Right atrium auricular region (tissue), 2 donors: ENCODE results near the gene CACNA1C. TPM values are rescaled to one million over a fixed set of nuclear protein-coding genes. Genes with fewer than 3 reads are reported as not detected.
"Not testable (repeated sequence)": the region's sequence is repeated elsewhere in the genome, so short reads cannot be mapped to it uniquely, and the experiment has no call there.

Experiments used
- DNase-seq: peaks from one replicate; pipeline ENCODE4 v3.0.0-alpha.2; 2019; ENCODE audit warnings: low spot score
- H3K27ac ChIP-seq, 2 donors: fragments of 200-600 bp; sonication (generic); 1 replicate in 1 of 2; 2 replicates in 1 of 2; pipeline ENCODE4 v1.5.1; 2016 to 2019
- H3K27me3 ChIP-seq, 2 donors: fragments of 200-600 bp; sonication (generic); one replicate each; pipeline versions ENCODE4 v1.5.1 to v1.6.0; 2017 to 2019
- H3K36me3 ChIP-seq: fragments of 200-600 bp; sonication (generic); one replicate; pipeline ENCODE4 v1.5.1; 2016
- H3K4me1 ChIP-seq, 2 donors: fragments of 200-600 bp; sonication (generic); one replicate each; pipeline versions ENCODE4 v1.5.1 to v1.6.0; 2017 to 2019
- H3K4me3 ChIP-seq, 2 donors: fragments of 200-600 bp; sonication (generic); 1 replicate in 1 of 2; 2 replicates in 1 of 2; pipeline ENCODE4 v1.5.1; 2017 to 2019; ENCODE audit warnings: mild to moderate bottlenecking in 1 of 2, moderate library complexity in 1 of 2
- H3K9me3 ChIP-seq, 2 donors: fragments of 200-600 bp; sonication (generic); one replicate each; pipeline ENCODE4 v1.5.1; 2019
- total RNA-seq, 2 donors: library from RNA; depleted of rRNA; stranded (reverse); fragments of >200 nt; gene quantifications; one replicate each; pipeline ENCODE4 v1.1.0, GENCODE V29; 2016
- TF ChIP-seq, protein P1 (sequence below), 2 donors: fragments of 200-600 bp; sonication (generic); IDR thresholded peaks; one replicate each; pipeline ENCODE4 v1.5.1; 2019; ENCODE audit warnings: antibody characterized with exemption in 2 of 2

The CACNA1C gene
- total RNA-seq, 2 donors from 2014 or later: 83.1 to 93.6 TPM

DNA sequence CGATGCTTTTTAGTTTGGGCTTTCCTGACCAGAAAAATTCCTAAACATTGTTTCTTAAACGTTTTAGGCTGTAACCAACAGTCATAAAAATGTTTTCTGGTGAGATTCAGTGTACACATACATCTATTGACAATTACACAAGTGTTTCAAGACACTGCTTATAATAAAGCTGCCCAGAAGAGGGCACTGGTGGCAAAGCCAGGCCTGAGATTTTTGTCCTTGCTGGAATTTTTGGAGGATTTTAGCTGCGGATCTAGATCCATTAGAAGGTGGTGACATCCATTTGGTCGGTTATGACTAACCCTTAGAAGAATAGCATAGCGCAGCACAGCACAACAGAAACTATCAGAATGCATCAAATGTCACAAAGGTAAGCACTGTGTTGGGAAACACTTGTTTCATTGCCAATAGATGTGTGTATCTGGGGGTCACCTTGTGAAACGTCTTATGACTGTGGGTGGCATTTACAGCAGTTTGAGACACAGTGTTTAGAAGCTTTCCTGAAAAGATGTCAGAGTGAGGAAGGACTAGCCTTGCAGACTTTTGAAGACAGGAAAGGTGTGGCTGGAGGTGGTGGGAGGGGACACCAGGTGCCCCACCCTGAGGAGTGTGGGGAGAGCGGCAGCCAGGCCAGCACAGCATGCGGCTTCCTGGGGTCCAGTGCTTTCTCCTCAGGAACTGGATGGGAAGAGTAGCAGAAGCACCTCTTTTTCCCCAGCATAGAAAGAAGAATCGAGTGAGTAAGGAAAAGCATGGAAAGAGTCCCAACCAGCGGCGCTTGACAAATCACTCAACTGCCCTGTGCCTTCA lies 687.2 kb downstream of the CACNA1C start:
- Histone ChIP-seq H3K27ac (no peak overlapping the region), H3K27me3 (no peaks in the 10 kb centered on the region), H3K4me3 (no peak overlapping the region), H3K36me3 (no peaks in the 10 kb centered on the region), H3K9me3 (no peaks in the 10 kb centered on the region), H3K4me1 (no peaks in the 10 kb centered on the region)
- TF ChIP-seq, protein P1, sequence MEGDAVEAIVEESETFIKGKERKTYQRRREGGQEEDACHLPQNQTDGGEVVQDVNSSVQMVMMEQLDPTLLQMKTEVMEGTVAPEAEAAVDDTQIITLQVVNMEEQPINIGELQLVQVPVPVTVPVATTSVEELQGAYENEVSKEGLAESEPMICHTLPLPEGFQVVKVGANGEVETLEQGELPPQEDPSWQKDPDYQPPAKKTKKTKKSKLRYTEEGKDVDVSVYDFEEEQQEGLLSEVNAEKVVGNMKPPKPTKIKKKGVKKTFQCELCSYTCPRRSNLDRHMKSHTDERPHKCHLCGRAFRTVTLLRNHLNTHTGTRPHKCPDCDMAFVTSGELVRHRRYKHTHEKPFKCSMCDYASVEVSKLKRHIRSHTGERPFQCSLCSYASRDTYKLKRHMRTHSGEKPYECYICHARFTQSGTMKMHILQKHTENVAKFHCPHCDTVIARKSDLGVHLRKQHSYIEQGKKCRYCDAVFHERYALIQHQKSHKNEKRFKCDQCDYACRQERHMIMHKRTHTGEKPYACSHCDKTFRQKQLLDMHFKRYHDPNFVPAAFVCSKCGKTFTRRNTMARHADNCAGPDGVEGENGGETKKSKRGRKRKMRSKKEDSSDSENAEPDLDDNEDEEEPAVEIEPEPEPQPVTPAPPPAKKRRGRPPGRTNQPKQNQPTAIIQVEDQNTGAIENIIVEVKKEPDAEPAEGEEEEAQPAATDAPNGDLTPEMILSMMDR (IDR thresholded peaks at IDR 0.05): peak in 1 of 2 donors; percentile 69
- DNase-seq: no peak

DNA sequence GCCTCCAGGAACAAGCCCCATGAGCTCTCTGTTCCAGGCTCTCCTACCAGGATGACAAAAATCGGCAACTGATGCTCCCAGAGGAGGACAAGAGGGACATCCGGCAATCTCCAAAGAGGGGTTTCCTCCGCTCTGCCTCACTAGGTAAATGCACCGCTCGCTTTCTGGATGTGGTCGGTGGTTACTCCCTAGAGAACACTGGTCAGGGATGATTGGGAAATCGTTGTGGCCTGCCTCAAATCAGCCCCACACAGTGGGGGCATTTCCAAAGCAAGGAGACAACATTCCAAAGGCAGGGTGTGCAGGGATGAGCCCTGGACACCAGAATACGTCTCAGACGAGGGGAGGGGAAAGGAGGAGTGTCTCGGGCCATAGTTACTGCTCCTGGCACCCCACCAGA lies 689.2 kb downstream of the CACNA1C start:
- H3K4me3 ChIP-seq, DNase-seq, H3K27me3 ChIP-seq, H3K36me3 ChIP-seq, H3K27ac ChIP-seq, H3K9me3 ChIP-seq, H3K4me1 ChIP-seq: not testable (repeated sequence)

DNA sequence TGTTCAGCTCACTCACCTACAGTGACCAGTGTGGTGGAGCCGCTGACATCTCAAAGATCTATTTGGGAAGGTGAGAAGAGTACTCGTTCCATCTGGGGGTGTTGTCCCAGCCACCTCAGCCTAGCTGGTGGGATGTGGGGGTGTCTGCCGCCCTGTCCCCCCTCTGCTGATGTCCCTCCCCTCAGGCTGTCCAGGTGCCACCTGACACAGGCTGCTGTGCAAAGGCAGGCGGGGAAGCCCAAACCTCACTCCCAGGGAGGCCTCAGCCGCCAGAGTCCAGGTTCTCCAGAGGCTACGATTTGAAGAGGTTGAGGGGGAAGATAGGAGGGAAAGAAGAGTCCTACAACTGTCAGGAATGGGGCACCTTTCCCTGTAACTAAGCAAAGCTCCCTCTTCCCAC lies 690.7 kb downstream of the CACNA1C start:
- H3K27ac ChIP-seq: no peak overlapping the region
- H3K9me3 ChIP-seq: no peaks in the 10 kb centered on the region
- TF ChIP-seq, protein P1 (IDR thresholded peaks at IDR 0.05): no peak
- no peaks in the 10 kb centered on the region for H3K36me3 ChIP-seq
- no peak overlapping the region for H3K4me3 ChIP-seq
- H3K27me3 ChIP-seq: no peaks in the 10 kb centered on the region
- DNase-seq: no peak
- H3K4me1 ChIP-seq: no peaks in the 10 kb centered on the region

GRCh38 chr12:2745655-2746054 lies 692.9 kb downstream of the CACNA1C start:
- no peak overlapping the region for H3K27ac ChIP-seq
- TF ChIP-seq, protein P1 (IDR thresholded peaks at IDR 0.05): no peak
- H3K9me3 ChIP-seq: no peaks in the 10 kb centered on the region
- no peak for DNase-seq
- no peaks in the 10 kb centered on the region for H3K36me3 ChIP-seq
- no peak overlapping the region for H3K4me3 ChIP-seq
- no peaks in the 10 kb centered on the region for H3K27me3 ChIP-seq
- H3K4me1 ChIP-seq: no peaks in the 10 kb centered on the region

Other genes with a start within 250 kb of the CACNA1C start
- gene LRTM2, start 232.4 kb upstream of the CACNA1C start, total RNA-seq: not detected
- gene CACNA2D4, start 134.3 kb upstream of the CACNA1C start, total RNA-seq: 1 to 10 TPM; 1.6 to 4.1 TPM
- gene DCP1B, start 48.5 kb upstream of the CACNA1C start, total RNA-seq: 1 to 10 TPM; 5.8 to 6.2 TPM